Fibroblast of the aortic adventitia (primary cell): Measurements from ENCODE around the gene OR7C2. TPM values are rescaled to one million over a fixed set of nuclear protein-coding genes. Genes with fewer than 3 reads are reported as not detected.

Source experiments
- DNase-seq: peaks from one replicate; pipeline ENCODE4 v3.0.0-alpha.2; 2010; ENCODE audit warnings: low read depth
- H3K4me3 ChIP-seq: 2 replicates; pipeline ENCODE4 v1.5.1; 2011; ENCODE audit warnings: low read depth, mild to moderate bottlenecking, control low read depth, low read length, moderate library complexity
- total RNA-seq: library from RNA; depleted of rRNA; stranded (reverse); fragments of >200 nt; gene quantifications from 2 replicates; pipeline ENCODE4 v1.2.3, GENCODE V29; 2012; ENCODE audit warnings: low replicate concordance
- TF ChIP-seq, protein P1 (sequence below): IDR thresholded peaks from 2 replicates; pipeline ENCODE4 v1.5.1; 2011; ENCODE audit warnings: mild to moderate bottlenecking, low read length, control low read depth, inconsistent platforms; ENCODE audit not compliant: insufficient read depth

OR7C2 gene
- total RNA-seq, 1 donor, result not detected

DNA sequence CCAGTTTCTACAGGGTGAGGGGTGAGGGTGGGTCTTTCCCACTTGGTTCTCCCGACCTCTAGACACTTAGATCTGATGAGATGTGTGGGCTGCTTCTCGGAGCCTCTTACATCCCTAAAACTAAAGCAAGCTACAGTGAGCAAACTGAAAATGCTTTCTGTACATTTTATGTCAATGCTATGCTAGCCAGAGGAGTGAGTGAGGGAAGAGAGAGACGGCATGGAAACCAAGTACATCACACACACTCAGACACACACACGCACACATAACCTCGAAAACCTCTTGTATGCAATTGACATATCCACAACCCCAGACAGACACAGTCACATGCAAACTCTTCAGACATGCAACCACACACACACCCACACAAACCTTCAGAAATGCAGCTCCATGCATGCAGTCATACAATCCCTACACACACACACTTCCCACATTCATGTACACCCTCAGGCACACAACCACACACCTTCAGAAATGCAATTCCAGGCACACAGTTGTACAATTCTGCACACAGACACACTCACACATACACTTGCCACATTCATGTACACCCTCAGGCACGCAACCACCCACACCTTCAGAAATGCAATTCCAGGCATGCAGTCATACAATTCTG is 37.0 kb downstream of the OR7C2 start:
- H3K4me3 ChIP-seq, result no peak overlapping the region
- DNase-seq, result no peak
- TF ChIP-seq, protein P1, sequence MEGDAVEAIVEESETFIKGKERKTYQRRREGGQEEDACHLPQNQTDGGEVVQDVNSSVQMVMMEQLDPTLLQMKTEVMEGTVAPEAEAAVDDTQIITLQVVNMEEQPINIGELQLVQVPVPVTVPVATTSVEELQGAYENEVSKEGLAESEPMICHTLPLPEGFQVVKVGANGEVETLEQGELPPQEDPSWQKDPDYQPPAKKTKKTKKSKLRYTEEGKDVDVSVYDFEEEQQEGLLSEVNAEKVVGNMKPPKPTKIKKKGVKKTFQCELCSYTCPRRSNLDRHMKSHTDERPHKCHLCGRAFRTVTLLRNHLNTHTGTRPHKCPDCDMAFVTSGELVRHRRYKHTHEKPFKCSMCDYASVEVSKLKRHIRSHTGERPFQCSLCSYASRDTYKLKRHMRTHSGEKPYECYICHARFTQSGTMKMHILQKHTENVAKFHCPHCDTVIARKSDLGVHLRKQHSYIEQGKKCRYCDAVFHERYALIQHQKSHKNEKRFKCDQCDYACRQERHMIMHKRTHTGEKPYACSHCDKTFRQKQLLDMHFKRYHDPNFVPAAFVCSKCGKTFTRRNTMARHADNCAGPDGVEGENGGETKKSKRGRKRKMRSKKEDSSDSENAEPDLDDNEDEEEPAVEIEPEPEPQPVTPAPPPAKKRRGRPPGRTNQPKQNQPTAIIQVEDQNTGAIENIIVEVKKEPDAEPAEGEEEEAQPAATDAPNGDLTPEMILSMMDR, result no peak

DNA sequence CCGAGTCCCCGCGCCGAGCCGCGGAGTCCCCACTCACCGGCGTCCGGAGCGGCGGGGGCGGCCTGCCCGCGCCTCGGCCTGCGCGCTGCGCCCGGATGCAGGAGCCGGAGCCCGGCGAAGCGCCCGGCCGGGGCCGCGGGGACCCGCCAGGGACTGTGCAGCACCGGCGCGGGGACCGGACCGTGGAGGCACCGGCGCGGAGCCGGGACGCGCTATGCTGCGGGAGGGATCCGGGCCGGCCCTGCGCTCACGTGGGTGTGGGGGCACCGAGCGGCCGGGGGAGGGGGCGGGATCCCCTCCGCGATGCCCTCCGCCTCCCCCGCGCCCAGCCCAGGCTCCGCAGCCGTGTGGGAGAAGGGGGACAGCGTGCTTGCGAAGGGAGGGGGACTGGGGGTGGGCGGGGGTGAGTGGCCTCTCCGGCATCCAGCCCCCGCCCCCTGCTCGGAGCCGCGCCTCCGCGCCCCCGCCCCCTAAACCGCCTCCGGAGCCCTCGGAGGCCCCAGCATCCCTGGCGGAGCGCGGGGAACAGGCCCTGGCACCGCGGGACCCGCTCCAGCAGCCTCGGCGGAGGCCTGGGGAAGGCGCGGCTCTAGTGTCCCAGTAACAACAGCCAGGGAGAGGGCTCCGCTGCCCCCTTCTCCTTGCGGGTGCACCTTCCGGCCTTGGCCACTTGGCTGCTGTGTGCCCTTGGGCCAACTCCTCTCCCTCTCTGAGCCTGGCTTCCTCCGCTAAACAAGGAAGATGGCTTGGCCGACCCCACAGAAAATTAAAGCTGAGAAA is 38.4 kb downstream of the OR7C2 start, which contains the start of gene SLC1A6:
Gene SLC1A6, minus strand, starts transcription at position 389 of the 780 bp plus-strand sequence. CDS start 6,954 bp downstream, outside the sequence.
- DNase-seq, result no peak
- no peak within 1 kb of the TSS for H3K4me3 ChIP-seq
- TF ChIP-seq, protein P1, result no peak

- no peak overlapping the region for H3K4me3 ChIP-seq
- TF ChIP-seq, protein P1, result no peak
- DNase-seq, result no peak
Observed at GRCh38 chr19:14985133-14985532, 43.8 kb downstream of the OR7C2 start.

Other genes with a start within 250 kb of the OR7C2 start
- 0.09 TPM in 1 of 2 replicates, not detected in the other for gene ADGRE2, start 162.9 kb upstream of the OR7C2 start, total RNA-seq
- not detected in 2 replicates for gene OR7A5, start 106.3 kb upstream of the OR7C2 start, total RNA-seq
- not detected in 2 replicates for gene OR7C1, start 106.3 kb upstream of the OR7C2 start, total RNA-seq
- gene OR7A10, start 92.6 kb upstream of the OR7C2 start, total RNA-seq, result not detected in 2 replicates
- not detected in 2 replicates for gene OR7A17, start 55.4 kb upstream of the OR7C2 start, total RNA-seq
- gene SLC1A6, start 38.4 kb downstream of the OR7C2 start, total RNA-seq, result not detected in 2 replicates
- not detected in 2 replicates for gene CASP14, start 108.0 kb downstream of the OR7C2 start, total RNA-seq
- not detected in 2 replicates for gene OR1I1, start 140.7 kb downstream of the OR7C2 start, total RNA-seq
- gene SYDE1, start 165.9 kb downstream of the OR7C2 start, total RNA-seq, result 36.2 and 46.9 TPM in 2 replicates